ENCODE measurements around the gene LSS.
"Not testable (repeated sequence)": the region's sequence is repeated elsewhere in the genome, so short reads cannot be mapped to it uniquely, and the experiment has no call there.

The LSS gene

GRCh38 chr21:46185716-46186115, 42.9 kb downstream of the LSS start:
- DNase-seq (ENCODE audit: low read depth in 2 of 2) = no peak

GRCh38 chr21:46184625-46185555, 43.7 kb downstream of the LSS start:
- DNase-seq (ENCODE audit: low read depth in 2 of 2) = peak; percentile 29 to 50

- DNase-seq (ENCODE audit: low read depth in 2 of 2) = peak; percentile 20 to 21
These were observed 44.5 kb downstream of the LSS start, which contains the start of gene SPATC1L for GRCh38 chr21:46183910-46184624. TSS of gene SPATC1L (minus strand) at chr21:46184459. CDS start at chr21:46182816, 1,643 bp downstream.

DNA sequence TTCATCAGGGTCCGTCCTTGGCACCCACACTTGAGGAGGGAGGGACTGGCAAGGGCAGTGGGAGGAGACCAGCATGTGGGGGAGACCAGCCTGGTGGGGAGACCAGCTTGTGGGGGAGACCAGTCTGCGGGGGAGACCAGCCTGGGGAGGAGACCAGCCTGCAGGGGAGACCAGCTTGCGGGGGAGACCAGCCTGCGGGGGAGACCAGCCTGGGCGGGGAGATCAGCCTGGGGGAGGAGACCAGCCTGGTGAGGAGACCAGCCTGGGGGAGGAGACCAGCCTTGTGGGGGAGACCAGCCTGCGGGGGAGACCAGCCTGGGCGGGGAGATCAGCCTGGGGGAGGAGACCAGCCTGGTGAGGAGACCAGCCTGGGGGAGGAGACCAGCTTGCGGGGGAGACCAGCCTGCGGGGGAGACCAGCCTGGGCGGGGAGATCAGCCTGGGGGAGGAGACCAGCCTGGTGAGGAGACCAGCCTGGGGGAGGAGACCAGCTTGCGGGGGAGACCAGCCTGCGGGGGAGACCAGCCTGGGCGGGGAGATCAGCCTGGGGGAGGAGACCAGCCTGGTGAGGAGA, 45.2 kb downstream of the LSS start:
- DNase-seq (ENCODE audit: low read depth in 2 of 2) = not testable (repeated sequence)

DNA sequence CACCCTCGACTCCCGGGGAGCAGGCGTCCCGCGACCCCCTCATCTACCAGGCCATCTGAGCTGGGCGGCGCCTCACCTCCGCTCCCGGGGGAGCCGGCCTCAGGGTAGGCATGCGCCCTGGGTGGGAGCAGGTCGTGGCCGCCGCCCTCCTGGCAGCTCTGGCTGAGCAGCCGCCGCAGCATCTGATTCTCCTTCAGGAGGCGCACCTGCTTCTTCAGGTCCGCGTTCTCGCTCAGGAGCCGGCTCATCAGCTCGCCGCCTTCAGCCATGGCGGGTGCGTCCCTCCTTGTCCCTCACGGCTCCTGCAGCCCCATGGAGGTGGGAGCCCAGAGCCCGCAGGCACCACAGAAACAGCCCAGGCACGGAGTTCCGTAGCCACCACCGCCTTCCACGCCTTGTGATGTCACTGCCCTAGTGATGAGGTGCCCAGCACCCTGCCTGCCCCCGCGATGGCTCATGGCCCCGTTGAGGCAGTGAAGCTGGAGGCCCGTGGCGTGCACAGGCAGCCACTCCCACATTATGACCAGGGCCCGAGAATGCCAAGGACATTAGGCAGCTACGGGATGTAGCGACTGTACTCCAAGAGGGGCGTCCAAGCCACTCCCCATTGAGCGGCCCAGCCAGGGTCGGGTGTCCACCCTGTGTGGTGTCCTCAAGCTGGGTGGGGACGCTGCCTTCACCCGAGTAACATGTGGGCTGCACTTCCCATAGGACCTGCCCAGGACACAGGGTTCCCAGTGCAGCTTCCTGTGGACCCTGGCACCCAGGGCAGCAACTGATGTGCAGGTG, 45.8 kb downstream of the LSS start:
- DNase-seq (ENCODE audit: low read depth in 2 of 2) = no peak

DNA sequence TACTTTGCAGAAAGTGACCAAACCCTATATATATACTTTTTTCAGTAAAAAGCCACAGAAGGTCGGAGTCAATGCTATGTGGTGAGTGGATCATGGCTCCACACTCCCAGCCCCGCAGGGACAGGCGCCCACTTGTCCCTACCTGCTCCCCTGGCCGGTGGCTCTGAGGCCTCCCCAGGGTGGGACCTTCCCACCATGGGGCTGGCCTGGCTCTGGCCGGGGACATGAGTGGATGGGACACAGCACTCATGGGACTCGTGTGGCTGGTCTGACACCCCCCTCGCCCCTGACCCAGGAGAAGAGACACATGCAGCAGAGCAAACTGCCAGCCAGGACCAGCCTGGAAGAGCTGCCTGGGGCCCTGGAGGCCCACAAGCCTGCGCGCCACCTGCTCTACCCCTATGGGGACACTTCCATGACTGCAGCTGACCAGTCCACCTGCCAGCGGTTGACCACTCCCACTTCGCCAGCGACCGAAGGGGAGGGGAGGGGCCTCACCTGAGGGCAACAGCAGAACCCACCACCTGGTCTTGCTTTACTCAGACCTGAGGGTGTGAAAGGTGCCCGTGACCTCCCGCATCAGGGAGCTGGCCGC, 46.5 kb downstream of the LSS start:
- no peak for DNase-seq (ENCODE audit: low read depth in 2 of 2)

DNA sequence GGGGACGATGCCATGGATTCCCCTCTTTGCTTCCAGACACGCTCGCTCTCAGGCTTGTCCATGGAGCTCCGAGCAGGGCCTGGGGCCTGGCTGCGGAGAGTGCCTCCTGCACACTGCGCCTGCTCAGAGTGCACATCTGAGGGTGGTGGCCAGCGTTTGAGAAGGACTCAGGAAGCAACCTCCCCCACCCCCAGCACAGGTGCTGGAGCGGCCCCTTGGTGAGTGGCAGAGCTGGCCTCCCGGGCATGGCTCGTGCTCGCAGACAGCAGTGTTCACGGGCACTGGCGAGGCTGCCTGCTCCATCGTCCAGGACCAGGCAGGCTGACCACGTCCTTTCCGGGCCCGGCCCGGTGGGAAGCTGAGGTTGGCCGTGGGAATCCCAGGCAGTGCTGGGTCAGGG, 47.1 kb downstream of the LSS start:
- no peak for DNase-seq (ENCODE audit: low read depth in 2 of 2)

DNA sequence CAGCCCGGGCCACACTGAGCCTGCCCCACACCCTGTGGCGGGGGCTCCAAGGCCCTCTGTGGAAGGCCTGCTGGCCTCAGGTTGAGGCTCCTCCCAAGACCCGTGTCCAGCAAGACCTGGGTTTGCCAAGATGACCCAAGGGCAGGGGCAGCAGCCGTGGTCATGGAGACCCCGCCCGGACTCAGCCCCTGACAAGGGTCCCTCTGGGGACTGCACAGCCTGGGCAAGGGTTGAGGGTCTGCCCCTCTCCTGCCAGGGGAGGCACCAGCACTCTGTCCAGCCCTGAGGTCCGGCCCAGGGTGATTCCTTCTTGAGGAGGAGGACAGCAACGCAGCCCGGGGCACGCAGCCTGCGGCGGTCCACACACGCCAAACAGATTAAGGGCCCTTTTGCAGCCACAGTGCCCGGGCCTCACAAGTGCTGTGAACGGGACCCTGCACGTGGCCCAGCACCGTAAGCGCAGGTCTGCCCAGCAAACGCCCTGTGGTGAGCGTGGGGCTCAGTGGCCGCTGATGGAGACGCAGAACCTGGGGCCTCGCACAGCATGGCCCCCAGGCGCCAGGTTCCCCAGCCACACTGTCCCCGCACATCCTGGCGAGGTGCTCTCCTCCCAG, 47.7 kb downstream of the LSS start:
- DNase-seq (ENCODE audit: low read depth in 2 of 2) = no peak

DNA sequence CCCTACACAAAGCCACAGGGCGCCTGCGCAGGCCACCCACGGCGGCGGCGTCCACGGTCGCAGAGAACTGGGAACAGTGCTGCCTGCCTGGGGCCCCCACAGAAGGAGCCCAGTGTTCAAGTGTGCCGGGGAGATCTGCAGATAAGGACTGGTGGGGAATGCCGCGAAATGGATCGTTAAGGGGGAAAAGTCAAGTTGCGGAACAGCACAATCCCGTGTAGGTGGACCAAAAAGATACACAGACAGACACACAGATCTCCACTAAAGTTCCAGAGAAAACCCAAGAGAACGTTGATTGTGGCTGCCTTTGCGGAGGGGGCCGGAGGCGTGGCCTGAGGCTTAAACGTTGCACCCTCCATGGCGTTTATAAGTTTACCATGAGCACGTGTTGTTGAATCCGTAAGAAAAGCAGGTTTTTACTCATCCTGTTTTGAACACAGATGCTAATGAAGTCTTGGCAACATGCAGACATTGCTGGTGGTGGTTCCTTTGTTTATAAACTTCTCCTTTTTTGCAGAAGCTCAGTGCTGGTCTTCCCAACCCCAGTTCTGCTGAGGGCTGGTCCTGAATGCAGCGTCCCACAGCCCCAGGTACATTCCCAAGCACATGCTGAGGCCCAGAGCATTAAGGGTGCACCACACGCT, 48.4 kb downstream of the LSS start:
- no peak for DNase-seq (ENCODE audit: low read depth in 2 of 2)

- DNase-seq (ENCODE audit: low read depth in 2 of 2) = no peak
These were observed 48.9 kb downstream of the LSS start for GRCh38 chr21:46179708-46180078.

- DNase-seq (ENCODE audit: low read depth in 2 of 2) = no peak
These were observed 49.6 kb downstream of the LSS start for GRCh38 chr21:46178961-46179360.

DNA sequence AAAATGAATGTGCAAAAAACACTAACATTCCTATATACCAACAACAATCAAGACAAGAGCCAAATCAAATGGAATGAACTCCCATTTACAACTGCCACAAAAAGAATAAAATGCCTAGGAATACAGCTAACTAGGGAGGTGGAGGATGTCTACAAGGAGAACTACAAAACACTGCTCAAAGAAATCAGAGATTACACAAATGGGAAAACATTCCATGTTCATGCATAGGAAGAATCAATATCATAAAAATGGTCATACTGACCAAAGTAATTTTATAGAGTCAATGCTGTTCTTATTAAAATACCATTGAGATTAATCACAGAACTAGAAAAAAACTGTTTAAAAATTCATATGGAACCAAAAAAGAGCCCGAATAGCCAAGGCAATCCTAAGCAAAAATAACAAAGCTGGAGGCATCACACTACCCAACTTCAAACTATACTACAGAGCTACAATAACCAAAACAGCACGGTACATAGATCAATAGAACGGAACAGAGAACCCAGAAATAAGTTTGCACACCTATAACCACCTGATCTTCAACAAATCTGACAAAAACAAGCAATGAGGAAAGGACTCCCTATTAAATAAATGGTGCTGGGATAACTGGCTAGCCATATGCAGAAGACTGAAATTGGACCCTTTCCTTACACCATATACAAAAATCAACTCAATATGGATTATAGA, 52.0 kb downstream of the LSS start:
- DNase-seq (ENCODE audit: low read depth in 2 of 2) = not testable (repeated sequence)

- DNase-seq (ENCODE audit: low read depth in 2 of 2) = no peak
These were observed 55.0 kb downstream of the LSS start for GRCh38 chr21:46173573-46173972.

DNA sequence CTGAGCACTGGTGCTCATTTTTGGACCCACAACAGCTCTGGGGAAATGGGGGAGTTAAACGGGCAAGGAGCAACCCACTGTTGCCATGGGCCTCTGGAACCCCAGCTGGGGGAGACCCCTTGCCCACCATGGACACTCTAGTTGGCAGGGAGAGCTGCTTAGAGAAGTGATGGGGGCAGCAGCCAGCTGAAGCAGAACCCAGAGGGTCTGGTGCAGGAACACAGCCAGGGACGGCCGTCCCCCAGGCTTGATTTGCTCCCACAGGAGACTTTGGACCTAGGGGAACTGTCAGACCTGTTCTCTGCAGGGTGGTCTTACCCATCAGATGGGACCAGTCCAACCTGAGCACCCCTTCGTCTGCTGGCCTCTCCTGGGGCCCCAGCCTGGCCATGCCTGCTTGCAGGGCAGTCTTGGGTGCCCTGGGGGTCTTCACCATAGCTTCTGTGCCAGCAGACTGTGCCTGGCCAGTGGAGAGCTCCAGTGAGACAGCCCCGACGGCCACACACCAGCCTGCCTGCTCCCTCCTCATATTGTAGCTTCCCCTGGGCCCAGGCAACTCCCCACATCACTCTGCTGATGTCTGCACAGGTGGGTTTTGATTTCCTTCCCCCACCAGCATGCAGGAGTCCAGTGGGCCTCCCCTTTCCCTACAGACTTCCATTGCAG, 55.6 kb downstream of the LSS start:
- no peak for DNase-seq (ENCODE audit: low read depth in 2 of 2)

- DNase-seq (ENCODE audit: low read depth in 2 of 2) = no peak
These were observed 56.3 kb downstream of the LSS start for GRCh38 chr21:46171996-46172862.

DNA sequence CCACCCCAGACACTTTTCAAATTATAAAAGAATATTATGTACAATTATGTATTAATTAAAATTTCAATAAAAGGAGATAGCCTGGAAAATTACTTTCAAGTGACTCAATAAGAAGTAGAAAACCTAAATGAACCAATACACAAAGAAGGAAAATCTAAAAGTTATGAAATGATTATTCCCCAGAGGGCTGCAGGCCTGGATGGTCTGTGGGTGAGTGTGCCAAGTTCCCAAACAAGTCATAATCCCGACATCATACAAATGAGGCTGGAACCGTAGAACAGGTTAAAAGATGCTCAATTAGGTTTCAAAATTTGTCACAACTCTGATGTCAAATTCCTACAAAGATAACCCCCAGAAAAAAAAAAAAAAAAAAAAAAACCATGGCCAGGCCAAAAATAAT, 57.0 kb downstream of the LSS start:
- DNase-seq (ENCODE audit: low read depth in 2 of 2) = no peak

DNA sequence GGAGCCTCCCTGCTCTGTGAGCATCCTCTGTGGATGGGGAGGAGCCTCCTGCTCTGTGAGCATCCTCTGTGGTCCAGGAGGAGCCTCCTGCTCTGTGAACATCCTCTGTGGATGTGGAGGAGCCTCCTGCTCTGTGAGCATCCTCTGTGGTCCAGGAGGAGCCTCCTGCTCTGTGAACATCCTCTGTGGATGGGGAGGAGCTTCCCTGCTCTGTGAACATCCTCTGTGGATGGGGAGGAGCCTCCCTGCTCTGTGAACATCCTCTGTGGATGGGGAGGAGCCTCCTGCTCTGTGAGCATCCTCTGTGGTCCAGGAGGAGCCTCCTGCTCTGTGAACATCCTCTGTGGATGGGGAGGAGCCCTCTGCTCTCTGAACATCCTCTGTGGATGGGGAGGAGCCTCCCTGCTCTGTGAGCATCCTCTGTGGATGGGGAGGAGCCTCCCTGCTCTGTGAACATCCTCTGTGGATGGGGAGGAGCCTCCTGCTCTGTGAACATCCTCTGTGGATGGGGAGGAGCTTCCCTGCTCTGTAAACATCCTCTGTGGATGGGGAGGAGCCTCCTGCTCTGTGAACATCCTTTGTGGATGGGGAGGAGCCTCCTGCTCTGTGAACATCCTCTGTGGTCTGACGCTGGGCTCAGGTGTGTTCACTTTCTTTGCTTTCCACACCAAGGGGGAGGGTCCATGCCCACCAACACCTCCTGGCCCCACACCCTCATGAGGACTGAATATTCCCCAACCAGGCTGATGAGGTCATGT, 58.0 kb downstream of the LSS start:
- not testable (repeated sequence) for DNase-seq (ENCODE audit: low read depth in 2 of 2)

Data from activated CD4-positive, alpha-beta T cell treated with anti-CD3 and anti-CD28 coated beads for 24 hours (primary cell).